ENCODE measurements around the gene HLA-DPB1. TPM values are rescaled to one million over a fixed set of nuclear protein-coding genes. Genes with fewer than 3 reads are reported as not detected.

The HLA-DPB1 gene
- total RNA-seq, 1 donor from 2014 or later = 853 TPM

DNA sequence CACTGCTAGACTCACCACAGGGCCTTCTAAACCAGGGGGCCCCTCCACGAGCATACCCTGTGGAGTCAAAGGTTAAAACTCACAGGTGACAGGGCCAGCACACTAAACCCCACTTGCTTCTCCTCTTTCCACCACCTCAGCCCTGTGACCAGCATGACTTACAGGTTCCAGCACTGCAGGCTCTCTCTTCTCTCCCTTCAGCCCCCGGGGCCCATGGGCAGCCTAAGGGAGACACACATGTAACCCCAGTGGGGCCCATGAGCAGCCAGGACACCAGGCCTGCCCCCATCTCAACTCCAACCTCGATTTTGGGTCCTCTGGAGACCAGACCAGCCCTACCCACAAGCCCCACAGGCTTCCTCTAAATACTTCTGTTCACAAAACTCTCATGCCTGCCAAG is 28.0 kb downstream of the HLA-DPB1 start:
- peaks cover 5% of the 10 kb centered on the region for H3K36me3 Mint-ChIP-seq (ENCODE audit: low read depth)
- no peak for ATAC-seq (ENCODE audit: low read depth)
- no peak overlapping the region for H3K4me3 Mint-ChIP-seq
- H3K27me3 Mint-ChIP-seq = no peaks in the 10 kb centered on the region
- no peak for DNase-seq
- intact Hi-C loops (cut with micrococcal nuclease) = no loop called here
- ChIA-PET CTCF (no interaction called here), POLR2A (no interaction called here)
- H3K27ac Mint-ChIP-seq = no peak overlapping the region
- TF ChIP-seq, protein P1, sequence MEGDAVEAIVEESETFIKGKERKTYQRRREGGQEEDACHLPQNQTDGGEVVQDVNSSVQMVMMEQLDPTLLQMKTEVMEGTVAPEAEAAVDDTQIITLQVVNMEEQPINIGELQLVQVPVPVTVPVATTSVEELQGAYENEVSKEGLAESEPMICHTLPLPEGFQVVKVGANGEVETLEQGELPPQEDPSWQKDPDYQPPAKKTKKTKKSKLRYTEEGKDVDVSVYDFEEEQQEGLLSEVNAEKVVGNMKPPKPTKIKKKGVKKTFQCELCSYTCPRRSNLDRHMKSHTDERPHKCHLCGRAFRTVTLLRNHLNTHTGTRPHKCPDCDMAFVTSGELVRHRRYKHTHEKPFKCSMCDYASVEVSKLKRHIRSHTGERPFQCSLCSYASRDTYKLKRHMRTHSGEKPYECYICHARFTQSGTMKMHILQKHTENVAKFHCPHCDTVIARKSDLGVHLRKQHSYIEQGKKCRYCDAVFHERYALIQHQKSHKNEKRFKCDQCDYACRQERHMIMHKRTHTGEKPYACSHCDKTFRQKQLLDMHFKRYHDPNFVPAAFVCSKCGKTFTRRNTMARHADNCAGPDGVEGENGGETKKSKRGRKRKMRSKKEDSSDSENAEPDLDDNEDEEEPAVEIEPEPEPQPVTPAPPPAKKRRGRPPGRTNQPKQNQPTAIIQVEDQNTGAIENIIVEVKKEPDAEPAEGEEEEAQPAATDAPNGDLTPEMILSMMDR (IDR thresholded peaks at IDR 0.05) = no peak
- peaks cover 3% of the 10 kb centered on the region for H3K4me1 Mint-ChIP-seq
- peaks cover 36% of the 10 kb centered on the region for H3K9me3 Mint-ChIP-seq

DNA sequence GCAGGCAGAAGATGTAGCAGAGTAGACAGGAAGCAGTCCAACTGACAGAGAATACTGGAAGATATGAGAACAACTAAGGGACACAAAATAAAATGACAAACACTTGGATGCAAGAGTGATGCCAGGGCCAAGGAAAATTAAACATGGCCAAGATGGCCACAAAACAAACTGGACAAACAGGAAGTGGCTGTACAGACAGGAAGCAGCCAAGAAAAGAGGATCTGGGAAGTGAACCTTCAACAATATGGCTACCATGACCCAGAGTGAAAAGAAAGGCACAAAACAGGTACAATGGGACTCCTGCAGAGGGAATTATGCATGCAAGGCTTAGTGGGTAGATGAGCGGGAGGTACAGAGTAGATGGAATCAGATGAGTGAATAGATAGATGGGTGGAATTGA is 29.1 kb downstream of the HLA-DPB1 start:
- H3K4me1 Mint-ChIP-seq = peaks cover 3% of the 10 kb centered on the region
- no peak for ATAC-seq (ENCODE audit: low read depth)
- H3K27me3 Mint-ChIP-seq = no peaks in the 10 kb centered on the region
- intact Hi-C loops (cut with micrococcal nuclease) = no loop called here
- no peak overlapping the region for H3K27ac Mint-ChIP-seq
- peaks cover 26% of the 10 kb centered on the region for H3K9me3 Mint-ChIP-seq
- TF ChIP-seq, protein P1 (IDR thresholded peaks at IDR 0.05) = no peak
- no peaks in the 10 kb centered on the region for H3K36me3 Mint-ChIP-seq (ENCODE audit: low read depth)
- ChIA-PET CTCF (no interaction called here), POLR2A (no interaction called here)
- no peak overlapping the region for H3K4me3 Mint-ChIP-seq
- no peak for DNase-seq

DNA sequence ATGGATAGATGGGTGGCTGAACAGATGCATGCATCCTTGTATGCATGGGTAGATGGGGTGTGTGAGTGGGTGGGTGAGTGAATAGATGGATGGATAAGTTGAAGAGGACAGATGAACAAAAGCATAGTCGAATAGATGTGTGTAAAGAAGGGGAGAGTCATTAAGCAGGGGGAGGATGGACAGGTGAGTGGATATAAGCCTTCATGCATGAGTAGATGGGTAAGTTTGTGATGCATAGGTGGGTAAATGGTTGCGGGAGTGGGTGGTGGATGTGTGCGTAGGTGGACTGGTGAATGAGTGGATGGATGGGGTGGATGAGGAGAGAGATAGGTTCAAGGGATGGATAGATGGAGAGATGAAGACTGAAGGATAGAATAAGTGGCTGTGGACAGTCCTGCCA is 29.6 kb downstream of the HLA-DPB1 start:
- Mint-ChIP-seq H3K27me3 (no peaks in the 10 kb centered on the region), H3K9me3 (peaks cover 22% of the 10 kb centered on the region), H3K36me3 (ENCODE audit: low read depth) (no peaks in the 10 kb centered on the region), H3K4me1 (peaks cover 3% of the 10 kb centered on the region), H3K27ac (no peak overlapping the region), H3K4me3 (no peak overlapping the region)
- intact Hi-C loops (cut with micrococcal nuclease) = no loop called here
- DNase-seq = no peak
- ChIA-PET POLR2A (no interaction called here), CTCF (no interaction called here)
- TF ChIP-seq, protein P1 (IDR thresholded peaks at IDR 0.05) = no peak
- ATAC-seq (ENCODE audit: low read depth) = no peak

DNA sequence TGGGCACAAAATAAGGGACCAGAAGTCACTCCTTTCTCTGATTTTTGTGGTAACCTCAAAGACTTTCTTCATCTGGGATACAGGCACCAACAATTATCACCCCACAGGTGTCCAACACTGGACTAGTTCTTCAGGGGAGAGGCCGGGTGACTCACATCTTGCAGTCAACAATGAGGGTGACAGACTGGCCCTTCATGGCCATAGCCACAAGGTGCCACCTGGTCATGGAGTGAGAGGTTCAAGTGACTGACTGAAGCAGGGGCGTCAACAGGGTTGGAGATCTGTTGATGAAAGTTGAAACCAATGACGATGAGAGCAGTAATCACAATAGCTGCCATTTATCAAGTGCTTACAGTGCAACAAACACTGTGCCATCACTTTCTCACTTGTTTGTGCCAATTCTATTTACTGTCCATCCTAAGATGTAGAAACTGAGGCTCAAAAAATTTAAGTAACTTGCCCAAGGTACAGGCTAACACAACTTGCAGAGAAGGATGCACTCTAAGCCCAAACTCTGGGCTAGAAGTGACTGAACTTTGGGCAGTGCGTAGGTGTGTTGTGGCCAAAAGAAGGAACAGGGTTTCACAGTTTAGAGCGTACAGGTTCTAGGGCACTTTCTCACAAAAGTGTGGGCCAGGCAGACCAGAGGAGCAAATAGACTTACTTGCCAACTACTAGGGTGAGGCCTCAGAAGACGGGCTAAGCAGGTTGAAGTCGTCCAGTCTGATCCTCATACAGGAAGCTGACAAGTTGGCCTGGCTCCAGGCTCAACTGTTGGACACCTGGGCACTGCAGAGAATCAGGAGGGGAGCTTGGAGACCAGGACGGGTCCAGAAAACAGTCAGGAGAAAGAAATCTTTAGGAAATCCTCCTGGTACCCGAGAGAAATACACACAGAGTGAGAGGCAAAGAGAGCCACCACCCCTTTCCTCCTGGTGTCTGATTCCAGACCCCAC is 30.4 kb downstream of the HLA-DPB1 start:
- H3K9me3 Mint-ChIP-seq = peaks cover 15% of the 10 kb centered on the region
- POLR2A ChIA-PET = no interaction called here
- H3K27ac Mint-ChIP-seq = no peak overlapping the region
- no peak for ATAC-seq (ENCODE audit: low read depth)
- no peak overlapping the region for H3K4me3 Mint-ChIP-seq
- CTCF ChIA-PET = no interaction called here
- H3K4me1 Mint-ChIP-seq = peaks cover 3% of the 10 kb centered on the region
- DNase-seq = no peak
- TF ChIP-seq, protein P1 (IDR thresholded peaks at IDR 0.05) = no peak
- H3K27me3 Mint-ChIP-seq = no peaks in the 10 kb centered on the region
- H3K36me3 Mint-ChIP-seq (ENCODE audit: low read depth) = no peaks in the 10 kb centered on the region
- intact Hi-C loops (cut with micrococcal nuclease) = no loop called here

DNA sequence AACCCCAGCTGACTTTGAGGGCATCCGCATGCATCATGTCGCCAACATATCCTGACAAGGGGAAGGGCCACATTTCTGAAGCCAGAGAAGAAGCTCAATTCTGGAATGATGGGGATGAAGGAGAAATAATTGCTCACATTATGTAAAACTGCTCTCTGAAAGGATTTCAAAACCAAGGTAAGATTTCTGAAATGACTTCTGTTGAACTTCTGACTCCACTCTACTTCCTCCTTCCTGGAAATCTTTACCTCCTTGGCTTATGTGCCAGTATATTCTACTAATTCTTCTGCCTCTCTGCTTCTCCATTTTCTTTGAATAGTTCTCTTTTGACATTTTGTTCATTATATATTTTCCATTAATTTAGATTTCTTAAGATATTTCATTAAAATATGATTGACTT is 31.9 kb downstream of the HLA-DPB1 start:
- Mint-ChIP-seq H3K36me3 (ENCODE audit: low read depth) (no peaks in the 10 kb centered on the region), H3K4me3 (no peak overlapping the region), H3K27ac (no peak overlapping the region), H3K9me3 (peaks cover 3% of the 10 kb centered on the region), H3K27me3 (no peaks in the 10 kb centered on the region), H3K4me1 (peaks cover 11% of the 10 kb centered on the region)
- TF ChIP-seq, protein P1 (IDR thresholded peaks at IDR 0.05) = no peak
- ChIA-PET POLR2A (interaction anchor here (0.6 to 1.0 kb wide), 2 partner anchors 91 to 289 kb away, joined by 4 to 6 read pairs; no protein-coding TSS in a partner anchor), CTCF (no interaction called here)
- intact Hi-C loops (cut with micrococcal nuclease) = no loop called here
- no peak for ATAC-seq (ENCODE audit: low read depth)
- no peak for DNase-seq
